Osteoblast (primary cell): ENCODE data around the gene CAPZA2. TPM values are rescaled to one million over a fixed set of nuclear protein-coding genes. Genes with fewer than 3 reads are reported as not detected.
A peak's percentile ranks its signal among the peaks of the same experiment; 100 is the strongest.

Experiments used
- DNase-seq: peaks from one replicate; pipeline ENCODE4 v3.0.0; 2011; ENCODE audit warnings: low spot score, mixed read lengths; ENCODE audit not compliant: insufficient read length; ENCODE audit errors: missing footprints
- H2AFZ ChIP-seq: 2 replicates; pipeline ENCODE4 v1.6.0; 2011; ENCODE audit warnings: mild to moderate bottlenecking, low read length
- H3K27ac ChIP-seq: 2 replicates; pipeline ENCODE4 v1.5.1; 2011; ENCODE audit warnings: mild to moderate bottlenecking, low read depth, low read length, moderate library complexity
- H3K27me3 ChIP-seq: 2 replicates; pipeline ENCODE4 v1.6.0; 2012; ENCODE audit warnings: mild to moderate bottlenecking, control low read depth, inconsistent platforms, low read length, moderate library complexity; ENCODE audit not compliant: insufficient read depth
- H3K36me3 ChIP-seq: 2 replicates; pipeline ENCODE4 v1.5.1; 2011; ENCODE audit warnings: mild to moderate bottlenecking, low read length, control low read depth, moderate library complexity; ENCODE audit not compliant: insufficient read depth
- H3K4me1 ChIP-seq: 2 replicates; pipeline ENCODE4 v1.5.1; 2011; ENCODE audit warnings: mild to moderate bottlenecking, low read length, control low read depth, moderate library complexity; ENCODE audit not compliant: insufficient read depth
- H3K4me2 ChIP-seq: 2 replicates; pipeline ENCODE4 v1.6.0; 2011; ENCODE audit warnings: mild to moderate bottlenecking, low read length; ENCODE audit not compliant: insufficient read depth
- H3K4me3 ChIP-seq: fragments of 200-600 bp; sonication (generic); 3 replicates; pipeline ENCODE4 v1.5.1; 2012; ENCODE audit warnings: mild to moderate bottlenecking, low read length, inconsistent platforms; ENCODE audit not compliant: insufficient read depth
- H3K79me2 ChIP-seq: 2 replicates; pipeline ENCODE4 v1.6.0; 2012; ENCODE audit warnings: mild to moderate bottlenecking, low read length, control low read depth, inconsistent platforms; ENCODE audit not compliant: insufficient read depth
- H3K9me3 ChIP-seq: 2 replicates; pipeline ENCODE4 v1.5.1; 2011; ENCODE audit warnings: low read depth, low read length, control low read depth
- H4K20me1 ChIP-seq: 2 replicates; pipeline ENCODE4 v1.6.0; 2012; ENCODE audit warnings: mild to moderate bottlenecking, low read length, control low read depth; ENCODE audit not compliant: insufficient read depth
- total RNA-seq: library from RNA; depleted of rRNA; stranded (reverse); fragments of >200 nt; gene quantifications from 2 replicates; pipeline ENCODE4 v1.2.3, GENCODE V29; 2012
- TF ChIP-seq, protein P1 (sequence below): IDR thresholded peaks from 2 replicates; pipeline ENCODE4 v1.5.1; 2011; ENCODE audit warnings: mild to moderate bottlenecking, low read depth, low read length, moderate library complexity; ENCODE audit errors: extremely low read depth

CAPZA2 gene
- total RNA-seq, 1 donor = 173 TPM

DNA sequence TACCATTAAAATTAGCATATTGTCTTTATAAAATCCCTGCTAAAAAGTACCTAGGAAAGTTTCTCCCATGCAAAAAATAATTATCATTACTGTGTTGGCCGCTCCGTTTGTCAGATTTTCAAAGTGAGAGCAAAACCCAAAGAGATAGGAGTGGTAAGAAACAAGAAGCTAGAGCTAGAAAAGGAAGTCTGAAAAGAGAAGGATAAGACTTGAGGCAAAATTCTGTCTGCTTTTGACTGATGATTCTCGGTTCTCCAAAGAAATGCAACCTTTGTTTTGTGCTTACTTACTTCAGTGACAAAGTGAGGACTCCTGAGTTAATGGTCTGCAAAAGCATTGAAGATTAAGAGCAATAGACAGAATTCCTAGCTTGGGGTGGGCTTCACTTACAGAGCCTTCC is 33.3 kb upstream of the CAPZA2 start:
- Histone ChIP-seq H3K4me1 (no peaks in the 10 kb centered on the region), H2AFZ (peak overlapping the region; percentile 47), H3K4me3 (no peak overlapping the region), H3K36me3 (no peaks in the 10 kb centered on the region), H3K9me3 (no peaks in the 10 kb centered on the region), H4K20me1 (no peaks in the 10 kb centered on the region), H3K79me2 (no peaks in the 10 kb centered on the region), H3K4me2 (no peak overlapping the region), H3K27ac (no peak overlapping the region), H3K27me3 (no peaks in the 10 kb centered on the region)
- no peak for DNase-seq
- TF ChIP-seq, protein P1, sequence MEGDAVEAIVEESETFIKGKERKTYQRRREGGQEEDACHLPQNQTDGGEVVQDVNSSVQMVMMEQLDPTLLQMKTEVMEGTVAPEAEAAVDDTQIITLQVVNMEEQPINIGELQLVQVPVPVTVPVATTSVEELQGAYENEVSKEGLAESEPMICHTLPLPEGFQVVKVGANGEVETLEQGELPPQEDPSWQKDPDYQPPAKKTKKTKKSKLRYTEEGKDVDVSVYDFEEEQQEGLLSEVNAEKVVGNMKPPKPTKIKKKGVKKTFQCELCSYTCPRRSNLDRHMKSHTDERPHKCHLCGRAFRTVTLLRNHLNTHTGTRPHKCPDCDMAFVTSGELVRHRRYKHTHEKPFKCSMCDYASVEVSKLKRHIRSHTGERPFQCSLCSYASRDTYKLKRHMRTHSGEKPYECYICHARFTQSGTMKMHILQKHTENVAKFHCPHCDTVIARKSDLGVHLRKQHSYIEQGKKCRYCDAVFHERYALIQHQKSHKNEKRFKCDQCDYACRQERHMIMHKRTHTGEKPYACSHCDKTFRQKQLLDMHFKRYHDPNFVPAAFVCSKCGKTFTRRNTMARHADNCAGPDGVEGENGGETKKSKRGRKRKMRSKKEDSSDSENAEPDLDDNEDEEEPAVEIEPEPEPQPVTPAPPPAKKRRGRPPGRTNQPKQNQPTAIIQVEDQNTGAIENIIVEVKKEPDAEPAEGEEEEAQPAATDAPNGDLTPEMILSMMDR = no peak

DNA sequence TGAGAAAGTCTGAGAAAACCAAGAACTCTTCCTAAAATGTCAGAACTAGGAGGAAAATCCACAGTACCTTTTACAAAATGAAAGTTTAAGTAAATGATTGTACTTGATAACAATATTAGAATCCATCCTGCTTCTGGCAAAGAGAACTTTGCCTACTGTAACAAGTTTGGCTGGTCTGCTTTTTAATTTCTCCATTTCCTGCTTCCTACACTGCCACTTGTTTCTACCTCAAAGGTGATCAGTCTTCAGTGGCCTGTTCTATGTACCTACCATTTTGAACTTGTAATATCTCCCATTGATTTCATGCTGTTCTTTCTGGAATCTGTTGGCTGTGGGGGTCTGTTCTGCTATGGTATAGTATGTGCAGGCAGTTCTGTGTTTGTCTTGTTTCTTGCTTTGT is 32.9 kb upstream of the CAPZA2 start:
- Histone ChIP-seq H3K36me3 (no peaks in the 10 kb centered on the region), H2AFZ (peak overlapping the region; percentile 47), H3K9me3 (no peaks in the 10 kb centered on the region), H3K4me2 (no peak overlapping the region), H3K27ac (no peak overlapping the region), H3K4me1 (no peaks in the 10 kb centered on the region), H3K27me3 (no peaks in the 10 kb centered on the region), H3K79me2 (no peaks in the 10 kb centered on the region), H4K20me1 (no peaks in the 10 kb centered on the region), H3K4me3 (no peak overlapping the region)
- TF ChIP-seq, protein P1 = no peak
- DNase-seq = no peak

DNA sequence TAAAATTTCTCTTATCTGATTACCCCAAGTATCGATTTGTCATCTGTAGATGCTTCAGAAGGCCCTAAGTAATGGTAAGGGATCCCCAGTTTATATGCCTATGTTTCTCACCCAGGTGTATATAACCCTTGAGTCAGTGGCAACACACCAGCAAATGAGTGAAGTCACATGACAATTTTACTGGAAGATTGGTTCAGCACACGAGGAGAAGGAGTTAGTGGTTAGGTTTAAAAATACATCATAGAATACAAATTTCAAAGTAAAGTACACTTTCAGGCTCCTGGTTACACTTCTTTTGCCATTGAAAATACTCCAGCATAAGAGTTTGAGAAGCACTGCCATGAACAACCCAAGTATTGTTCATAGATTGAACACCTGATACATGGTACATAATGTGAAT is 29.7 kb upstream of the CAPZA2 start:
- Histone ChIP-seq H3K27me3 (no peaks in the 10 kb centered on the region), H4K20me1 (no peaks in the 10 kb centered on the region), H3K4me3 (no peak overlapping the region), H3K36me3 (no peaks in the 10 kb centered on the region), H2AFZ (no peak overlapping the region), H3K4me1 (no peaks in the 10 kb centered on the region), H3K9me3 (no peaks in the 10 kb centered on the region), H3K27ac (no peak overlapping the region), H3K4me2 (no peak overlapping the region), H3K79me2 (no peaks in the 10 kb centered on the region)
- TF ChIP-seq, protein P1 = no peak
- DNase-seq = no peak

DNA sequence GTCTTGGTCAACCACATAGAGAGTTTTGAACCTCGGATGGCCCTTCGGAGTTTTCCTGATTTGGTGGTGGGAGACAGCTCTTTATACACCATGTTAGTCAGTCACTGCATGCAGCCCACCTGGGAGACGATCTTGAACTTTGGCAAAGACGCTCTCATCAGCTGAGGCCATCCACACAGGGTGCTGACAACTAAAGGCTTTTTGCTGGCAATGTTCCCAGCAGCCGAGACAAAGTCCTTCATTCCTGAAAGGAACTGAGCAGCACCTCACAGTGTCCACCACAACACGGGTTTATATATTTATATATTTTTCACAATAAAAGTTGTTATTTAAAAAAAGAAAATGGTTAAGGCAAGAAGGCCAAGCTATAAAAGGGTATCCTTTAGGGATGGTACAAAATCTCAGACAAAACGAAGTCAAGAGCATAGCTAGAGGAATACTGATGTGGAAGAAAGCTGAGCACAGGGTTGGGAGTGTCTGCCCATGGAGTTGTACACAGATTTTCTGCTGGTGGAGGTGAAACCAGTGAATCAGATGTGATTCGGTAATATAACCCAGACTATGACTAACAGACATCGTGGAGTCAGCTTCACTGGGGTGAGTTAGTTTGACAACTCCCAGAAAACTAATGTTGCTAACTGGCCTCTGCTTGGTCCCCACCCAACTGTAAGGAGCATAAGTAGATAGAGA is 27.4 kb upstream of the CAPZA2 start:
- Histone ChIP-seq H3K4me1 (no peaks in the 10 kb centered on the region), H3K27ac (no peak overlapping the region), H3K4me2 (no peak overlapping the region), H2AFZ (peak overlapping the region; percentile 14), H3K9me3 (no peaks in the 10 kb centered on the region), H4K20me1 (no peaks in the 10 kb centered on the region), H3K27me3 (no peaks in the 10 kb centered on the region), H3K79me2 (no peaks in the 10 kb centered on the region), H3K36me3 (no peaks in the 10 kb centered on the region), H3K4me3 (no peak overlapping the region)
- TF ChIP-seq, protein P1 = no peak
- peak; percentile 80 for DNase-seq
